ENCODE results near the gene AGT.
"Not testable (repeated sequence)": the region's sequence is repeated elsewhere in the genome, so short reads cannot be mapped to it uniquely, and the experiment has no call there.

AGT gene

DNA sequence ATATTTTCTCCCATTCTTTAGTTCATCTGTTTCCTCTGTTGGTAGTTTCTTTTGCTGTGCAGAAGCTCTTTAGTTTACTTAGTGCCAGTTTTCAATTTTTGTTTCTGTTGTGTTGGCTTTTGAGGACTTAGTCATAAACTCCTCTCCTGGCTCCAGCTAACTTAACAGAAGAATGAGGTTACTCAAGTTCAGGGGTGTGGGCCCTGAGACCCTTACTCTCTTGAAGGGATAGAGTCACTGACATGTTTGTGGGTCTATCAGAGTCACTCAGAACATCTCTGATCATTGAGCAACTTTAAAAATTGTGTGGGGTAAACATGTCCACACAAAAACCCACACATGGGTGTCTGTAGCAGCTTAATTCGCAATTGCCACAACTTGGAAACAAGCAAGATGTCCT lies 14.2 kb downstream of the AGT start:
- no peaks in the 10 kb centered on the region for H3K36me3 ChIP-seq (replicated peaks)
- in situ Hi-C loops (cut with HindIII; ENCODE audit: low pct_ligation_motif_present, low sequenced_read_pairs), result no loop called here
- DNase-seq, result no peak
- no peaks in the 10 kb centered on the region for H3K27me3 ChIP-seq (replicated peaks)
- no peak overlapping the region for H3K4me3 ChIP-seq (ENCODE audit: low read depth, low read length)
- no peak overlapping the region for H3K27ac ChIP-seq
- TF ChIP-seq, protein P1, sequence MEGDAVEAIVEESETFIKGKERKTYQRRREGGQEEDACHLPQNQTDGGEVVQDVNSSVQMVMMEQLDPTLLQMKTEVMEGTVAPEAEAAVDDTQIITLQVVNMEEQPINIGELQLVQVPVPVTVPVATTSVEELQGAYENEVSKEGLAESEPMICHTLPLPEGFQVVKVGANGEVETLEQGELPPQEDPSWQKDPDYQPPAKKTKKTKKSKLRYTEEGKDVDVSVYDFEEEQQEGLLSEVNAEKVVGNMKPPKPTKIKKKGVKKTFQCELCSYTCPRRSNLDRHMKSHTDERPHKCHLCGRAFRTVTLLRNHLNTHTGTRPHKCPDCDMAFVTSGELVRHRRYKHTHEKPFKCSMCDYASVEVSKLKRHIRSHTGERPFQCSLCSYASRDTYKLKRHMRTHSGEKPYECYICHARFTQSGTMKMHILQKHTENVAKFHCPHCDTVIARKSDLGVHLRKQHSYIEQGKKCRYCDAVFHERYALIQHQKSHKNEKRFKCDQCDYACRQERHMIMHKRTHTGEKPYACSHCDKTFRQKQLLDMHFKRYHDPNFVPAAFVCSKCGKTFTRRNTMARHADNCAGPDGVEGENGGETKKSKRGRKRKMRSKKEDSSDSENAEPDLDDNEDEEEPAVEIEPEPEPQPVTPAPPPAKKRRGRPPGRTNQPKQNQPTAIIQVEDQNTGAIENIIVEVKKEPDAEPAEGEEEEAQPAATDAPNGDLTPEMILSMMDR (IDR thresholded peaks at IDR 0.05; ENCODE audit: low read depth, low read length, missing control alignments), result no peak

DNA sequence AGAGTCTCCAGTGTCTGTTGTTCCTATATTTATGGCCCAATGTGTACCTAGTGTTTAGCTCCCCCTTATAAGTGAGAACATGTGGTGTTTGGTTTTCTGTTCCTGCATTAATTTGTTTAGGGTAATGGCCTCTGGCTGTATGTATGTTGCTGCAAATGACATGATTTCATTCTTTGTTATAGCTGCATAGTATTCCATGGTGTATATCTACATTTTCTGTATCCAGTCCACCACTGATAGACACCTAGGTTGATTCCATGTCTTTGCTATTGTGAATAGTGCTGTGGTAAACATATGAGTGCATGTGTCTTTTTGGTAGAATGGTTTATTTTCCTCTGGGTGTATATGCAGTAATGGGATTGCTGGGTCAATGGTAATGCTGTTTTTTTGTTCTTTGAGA lies 15.0 kb downstream of the AGT start:
- H3K4me3 ChIP-seq (ENCODE audit: low read depth, low read length); H3K27ac ChIP-seq; in situ Hi-C loops (cut with HindIII; ENCODE audit: low pct_ligation_motif_present, low sequenced_read_pairs); DNase-seq; H3K27me3 ChIP-seq (replicated peaks); H3K36me3 ChIP-seq (replicated peaks): not testable (repeated sequence)

DNA sequence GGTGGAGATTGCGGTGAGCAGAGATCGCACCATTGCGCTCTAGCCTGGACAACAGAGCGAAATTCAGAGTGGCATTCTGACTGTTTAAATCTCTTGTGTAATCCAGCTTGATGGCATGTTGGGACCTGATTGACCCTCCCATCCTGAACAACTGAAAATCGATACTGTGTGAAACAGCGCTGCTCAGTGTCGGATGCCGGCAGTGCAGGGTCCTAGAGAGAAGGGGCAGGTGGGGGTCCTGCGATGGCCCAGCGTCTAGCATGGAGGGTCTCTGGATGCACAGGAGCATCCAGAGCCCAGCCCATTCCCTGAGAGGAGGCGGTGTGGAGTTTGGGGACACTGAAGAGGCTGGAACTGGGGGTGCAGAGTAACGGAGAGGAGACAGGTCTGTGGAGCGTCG lies 15.8 kb downstream of the AGT start:
- peaks cover 9% of the 10 kb centered on the region for H3K36me3 ChIP-seq (replicated peaks)
- H3K27ac ChIP-seq, result no peak overlapping the region
- no peaks in the 10 kb centered on the region for H3K27me3 ChIP-seq (replicated peaks)
- in situ Hi-C loops (cut with HindIII; ENCODE audit: low pct_ligation_motif_present, low sequenced_read_pairs), result no loop called here
- TF ChIP-seq, protein P1 (IDR thresholded peaks at IDR 0.05; ENCODE audit: low read depth, low read length, missing control alignments), result no peak
- no peak overlapping the region for H3K4me3 ChIP-seq (ENCODE audit: low read depth, low read length)
- no peak for DNase-seq

DNA sequence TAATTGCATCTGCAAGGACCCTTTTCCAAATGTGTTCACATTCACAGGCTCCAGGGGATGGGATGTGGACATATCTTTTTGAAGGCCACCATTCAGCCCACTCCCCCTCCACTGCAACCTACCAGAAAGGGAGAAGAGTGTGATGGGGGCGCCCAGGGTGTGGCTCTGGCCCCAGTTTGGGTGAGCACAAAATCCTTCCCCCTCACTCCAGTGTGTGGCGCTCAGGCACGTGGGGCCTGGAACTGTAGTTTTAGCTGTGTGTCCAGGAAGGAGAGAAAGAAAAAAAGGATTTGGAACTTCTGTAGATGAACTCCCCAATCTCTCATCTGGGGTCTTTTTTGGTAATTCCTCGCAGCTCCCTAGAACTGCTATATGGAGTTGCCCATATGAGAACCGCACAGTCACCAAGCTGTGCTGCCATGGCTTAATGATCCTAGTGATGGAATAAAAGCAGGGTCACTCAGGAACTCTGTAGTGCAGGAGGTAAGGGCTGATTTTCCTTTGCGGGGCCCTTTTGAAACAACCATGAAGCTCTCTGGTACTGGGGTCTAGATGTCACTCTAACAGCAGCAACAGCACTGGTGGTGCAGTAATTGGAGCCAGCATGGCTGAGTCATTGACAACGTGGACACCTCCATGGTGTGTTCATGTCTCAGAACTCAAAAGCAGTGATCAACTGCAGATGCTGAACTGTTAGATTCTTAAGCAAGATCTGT lies 17.0 kb downstream of the AGT start:
- in situ Hi-C loops (cut with HindIII; ENCODE audit: low pct_ligation_motif_present, low sequenced_read_pairs), result no loop called here
- no peak for DNase-seq
- Histone ChIP-seq H3K27ac (no peak overlapping the region), H3K27me3 (replicated peaks) (no peaks in the 10 kb centered on the region), H3K4me3 (ENCODE audit: low read depth, low read length) (no peak overlapping the region), H3K36me3 (replicated peaks) (peaks cover 16% of the 10 kb centered on the region)
- TF ChIP-seq, protein P1 (IDR thresholded peaks at IDR 0.05; ENCODE audit: low read depth, low read length, missing control alignments), result no peak

DNA sequence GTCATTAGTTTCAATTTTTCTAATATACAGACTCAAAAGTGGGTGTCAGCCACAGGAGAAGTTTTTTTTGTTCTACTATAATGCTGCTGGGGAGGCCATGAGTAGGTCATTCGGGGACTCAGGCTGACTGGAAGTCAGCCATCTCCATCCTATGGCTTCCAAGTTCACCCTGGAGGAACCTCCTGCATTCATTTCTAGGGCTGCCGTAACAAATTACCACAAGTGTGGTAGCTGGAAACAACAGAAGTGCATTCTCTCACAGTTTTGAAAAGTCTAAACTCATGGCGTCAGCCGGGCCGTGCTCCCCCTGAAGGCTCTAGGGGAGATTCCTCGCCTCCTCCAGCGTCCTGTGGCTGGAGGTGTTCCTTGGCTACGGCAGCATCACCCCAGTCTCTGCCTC lies 17.7 kb downstream of the AGT start:
- TF ChIP-seq, protein P1 (IDR thresholded peaks at IDR 0.05; ENCODE audit: low read depth, low read length, missing control alignments), result no peak

DNA sequence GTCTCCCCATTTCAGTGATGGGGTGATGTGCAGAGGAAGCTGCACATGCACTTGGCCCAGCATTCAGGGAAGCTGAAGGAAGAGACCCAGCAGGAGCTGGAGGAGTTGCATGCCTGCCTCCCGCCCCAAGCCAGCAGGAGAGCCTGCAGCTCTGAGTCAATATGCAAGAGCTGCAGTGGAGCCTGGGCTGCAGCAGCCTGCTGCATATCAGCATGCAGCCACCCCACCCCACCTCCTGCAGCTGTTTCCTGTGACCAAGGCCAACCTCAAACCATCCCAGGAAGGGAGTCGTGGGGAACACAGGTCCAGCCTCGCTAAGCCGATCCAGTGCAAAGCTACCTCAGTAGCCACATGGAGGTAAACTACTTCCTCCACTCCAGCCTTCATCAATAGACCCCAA lies 18.9 kb downstream of the AGT start:
- DNase-seq, result no peak
- in situ Hi-C loops (cut with HindIII; ENCODE audit: low pct_ligation_motif_present, low sequenced_read_pairs), result no loop called here
- H3K27me3 ChIP-seq (replicated peaks), result no peaks in the 10 kb centered on the region
- H3K36me3 ChIP-seq (replicated peaks), result peaks cover 25% of the 10 kb centered on the region
- TF ChIP-seq, protein P1 (IDR thresholded peaks at IDR 0.05; ENCODE audit: low read depth, low read length, missing control alignments), result no peak
- H3K27ac ChIP-seq, result no peak overlapping the region
- no peak overlapping the region for H3K4me3 ChIP-seq (ENCODE audit: low read depth, low read length)

More for the DNA sequence above, 17.7 kb downstream of the AGT start:
- no peak overlapping the region for H3K27ac ChIP-seq
- in situ Hi-C loops (cut with HindIII; ENCODE audit: low pct_ligation_motif_present, low sequenced_read_pairs), result no loop called here
- no peak for DNase-seq
- no peaks in the 10 kb centered on the region for H3K27me3 ChIP-seq (replicated peaks)
- no peak overlapping the region for H3K4me3 ChIP-seq (ENCODE audit: low read depth, low read length)
- H3K36me3 ChIP-seq (replicated peaks), result peaks cover 21% of the 10 kb centered on the region
